Measurements from ENCODE around the gene BCAM. TPM values are rescaled to one million over a fixed set of nuclear protein-coding genes. Genes with fewer than 3 reads are reported as not detected.

BCAM gene
- total RNA-seq, 1 experiment from 2014 or later: 12.9 TPM

DNA sequence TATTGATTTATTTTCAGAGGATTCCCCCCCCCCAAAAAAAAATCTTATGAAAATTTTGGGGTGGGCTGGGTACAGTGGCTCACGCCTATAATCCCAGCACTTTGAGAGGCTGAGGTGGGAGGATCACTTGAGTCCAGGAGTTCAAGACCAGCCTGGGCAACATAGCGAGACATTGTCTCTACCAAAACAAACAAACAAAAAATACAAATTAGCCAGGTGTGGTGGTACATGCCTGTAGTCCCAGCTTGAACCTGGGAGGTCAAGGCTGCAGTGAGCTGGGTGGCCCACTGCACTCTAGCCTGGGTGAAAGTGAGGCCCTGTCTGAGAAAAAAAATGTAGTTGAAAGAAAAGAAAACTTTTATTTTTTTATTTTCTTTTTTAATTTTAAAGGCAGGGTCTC, 55.1 kb downstream of the BCAM start:
- H3K9me2 ChIP-seq (replicated peaks; ENCODE audit: low read length): no peaks in the 10 kb centered on the region
- no peak for ATAC-seq
- no peaks in the 10 kb centered on the region for H3K79me2 ChIP-seq (ENCODE audit: low read length)
- no peaks in the 10 kb centered on the region for H4K20me1 ChIP-seq (ENCODE audit: low read length)
- ChIA-PET CTCF (no interaction called here), POLR2A (ENCODE audit: unreplicated experiment) (no interaction called here)
- no peak overlapping the region for H3K4me2 ChIP-seq (ENCODE audit: low read length)
- no peaks in the 10 kb centered on the region for H3K4me1 ChIP-seq (ENCODE audit: insufficient read depth, low read length)
- H3K27me3 ChIP-seq (ENCODE audit: low read length): no peaks in the 10 kb centered on the region
- TF ChIP-seq EZH2phosphoT487 (IDR thresholded peaks at IDR 0.05; ENCODE audit: borderline replicate concordance, low read length): no peak
- TF ChIP-seq, protein P1, sequence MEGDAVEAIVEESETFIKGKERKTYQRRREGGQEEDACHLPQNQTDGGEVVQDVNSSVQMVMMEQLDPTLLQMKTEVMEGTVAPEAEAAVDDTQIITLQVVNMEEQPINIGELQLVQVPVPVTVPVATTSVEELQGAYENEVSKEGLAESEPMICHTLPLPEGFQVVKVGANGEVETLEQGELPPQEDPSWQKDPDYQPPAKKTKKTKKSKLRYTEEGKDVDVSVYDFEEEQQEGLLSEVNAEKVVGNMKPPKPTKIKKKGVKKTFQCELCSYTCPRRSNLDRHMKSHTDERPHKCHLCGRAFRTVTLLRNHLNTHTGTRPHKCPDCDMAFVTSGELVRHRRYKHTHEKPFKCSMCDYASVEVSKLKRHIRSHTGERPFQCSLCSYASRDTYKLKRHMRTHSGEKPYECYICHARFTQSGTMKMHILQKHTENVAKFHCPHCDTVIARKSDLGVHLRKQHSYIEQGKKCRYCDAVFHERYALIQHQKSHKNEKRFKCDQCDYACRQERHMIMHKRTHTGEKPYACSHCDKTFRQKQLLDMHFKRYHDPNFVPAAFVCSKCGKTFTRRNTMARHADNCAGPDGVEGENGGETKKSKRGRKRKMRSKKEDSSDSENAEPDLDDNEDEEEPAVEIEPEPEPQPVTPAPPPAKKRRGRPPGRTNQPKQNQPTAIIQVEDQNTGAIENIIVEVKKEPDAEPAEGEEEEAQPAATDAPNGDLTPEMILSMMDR (conservative IDR thresholded peaks at IDR 0.05; ENCODE audit: low read depth, low read length): no peak
- no peak for TF ChIP-seq EZH2 (IDR thresholded peaks at IDR 0.05; ENCODE audit: low read length, unreplicated experiment)
- no peak overlapping the region for H3K9ac ChIP-seq (ENCODE audit: low read length)
- DNase-seq: no peak
- no peak overlapping the region for H2AFZ ChIP-seq (ENCODE audit: low read length)
- H3K27ac ChIP-seq (ENCODE audit: low read length): no peak overlapping the region
- no TSS peak for BruUV-seq (replicated peaks)
- H3K4me3 ChIP-seq (ENCODE audit: low read length): no peak overlapping the region
- H3F3A ChIP-seq (ENCODE audit: low read length, unreplicated experiment): no peaks in the 10 kb centered on the region
- H3K9me3 ChIP-seq (ENCODE audit: low read length): no peaks in the 10 kb centered on the region
- intact Hi-C loops (cut with micrococcal nuclease): no loop called here
- H3K36me3 ChIP-seq (ENCODE audit: low read depth, low read length): no peaks in the 10 kb centered on the region

- Histone ChIP-seq H2AFZ (ENCODE audit: low read length) (no peak overlapping the region), H3F3A (ENCODE audit: low read length, unreplicated experiment) (no peaks in the 10 kb centered on the region), H3K4me2 (ENCODE audit: low read length) (no peak overlapping the region), H3K9me3 (ENCODE audit: low read length) (no peaks in the 10 kb centered on the region), H3K27ac (ENCODE audit: low read length) (no peak overlapping the region), H3K9me2 (replicated peaks; ENCODE audit: low read length) (no peaks in the 10 kb centered on the region), H3K4me3 (ENCODE audit: low read length) (no peak overlapping the region), H4K20me1 (ENCODE audit: low read length) (no peaks in the 10 kb centered on the region), H3K36me3 (ENCODE audit: low read depth, low read length) (no peaks in the 10 kb centered on the region), H3K9ac (ENCODE audit: low read length) (no peak overlapping the region), H3K4me1 (ENCODE audit: insufficient read depth, low read length) (no peaks in the 10 kb centered on the region), H3K79me2 (ENCODE audit: low read length) (no peaks in the 10 kb centered on the region), H3K27me3 (ENCODE audit: low read length) (no peaks in the 10 kb centered on the region)
- no peak for DNase-seq
- BruUV-seq (replicated peaks): no TSS peak
- intact Hi-C loops (cut with micrococcal nuclease): no loop called here
- ChIA-PET POLR2A (ENCODE audit: unreplicated experiment) (no interaction called here), CTCF (no interaction called here)
- TF ChIP-seq, protein P1 (conservative IDR thresholded peaks at IDR 0.05; ENCODE audit: low read depth, low read length): no peak
- TF ChIP-seq EZH2phosphoT487 (IDR thresholded peaks at IDR 0.05; ENCODE audit: borderline replicate concordance, low read length) (no peak), EZH2 (IDR thresholded peaks at IDR 0.05; ENCODE audit: low read length, unreplicated experiment) (no peak)
- no peak for ATAC-seq
Observed at GRCh38 chr19:44865196-44865767, 56.4 kb downstream of the BCAM start.

DNA sequence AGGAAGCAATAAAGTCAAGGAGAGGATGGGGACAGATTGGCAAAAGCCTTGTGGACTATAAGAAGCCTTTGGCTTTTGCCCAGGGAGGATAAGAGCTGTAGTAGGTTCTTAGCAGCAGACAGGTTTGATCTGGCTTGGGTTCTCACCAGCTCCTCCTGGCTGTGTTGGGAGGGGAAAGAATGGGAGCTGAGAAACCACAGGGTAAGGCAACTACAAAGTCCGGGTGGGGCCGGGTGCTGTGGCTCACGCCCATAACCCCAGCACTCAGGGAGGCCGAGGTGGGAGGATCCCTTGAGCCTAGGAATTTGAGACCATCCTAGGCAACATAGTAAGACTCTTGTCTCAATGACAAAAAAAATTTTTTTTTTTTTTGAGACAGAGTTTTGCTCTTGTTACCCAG, 57.8 kb downstream of the BCAM start:
- POLR2A ChIA-PET (ENCODE audit: unreplicated experiment): no interaction called here
- Histone ChIP-seq H3K27me3 (ENCODE audit: low read length) (no peaks in the 10 kb centered on the region), H3K27ac (ENCODE audit: low read length) (no peak overlapping the region), H3K36me3 (ENCODE audit: low read depth, low read length) (no peaks in the 10 kb centered on the region), H3K9ac (ENCODE audit: low read length) (no peak overlapping the region), H3K4me2 (ENCODE audit: low read length) (no peak overlapping the region), H3K79me2 (ENCODE audit: low read length) (no peaks in the 10 kb centered on the region), H4K20me1 (ENCODE audit: low read length) (no peaks in the 10 kb centered on the region), H3F3A (ENCODE audit: low read length, unreplicated experiment) (no peaks in the 10 kb centered on the region), H3K4me3 (ENCODE audit: low read length) (no peak overlapping the region), H2AFZ (ENCODE audit: low read length) (no peak overlapping the region), H3K9me2 (replicated peaks; ENCODE audit: low read length) (no peaks in the 10 kb centered on the region), H3K4me1 (ENCODE audit: insufficient read depth, low read length) (no peaks in the 10 kb centered on the region), H3K9me3 (ENCODE audit: low read length) (no peaks in the 10 kb centered on the region)
- no peak for TF ChIP-seq EZH2phosphoT487 (IDR thresholded peaks at IDR 0.05; ENCODE audit: borderline replicate concordance, low read length)
- TF ChIP-seq EZH2 (IDR thresholded peaks at IDR 0.05; ENCODE audit: low read length, unreplicated experiment): no peak
- TF ChIP-seq, protein P1 (conservative IDR thresholded peaks at IDR 0.05; ENCODE audit: low read depth, low read length): no peak
- no peak for ATAC-seq
- CTCF ChIA-PET: no interaction called here
- no TSS peak for BruUV-seq (replicated peaks)
- DNase-seq: no peak
- intact Hi-C loops (cut with micrococcal nuclease): no loop called here
